ENCODE results near the gene METTL15. TPM values are rescaled to one million over a fixed set of nuclear protein-coding genes. Genes with fewer than 3 reads are reported as not detected.

The METTL15 gene
- total RNA-seq (10 to 100 TPM in 1 of 2 donors, 1 to 10 TPM in 1; 9.6 to 14.9 TPM), polyA plus RNA-seq (ENCODE audit: insufficient read length in 6 of 6) (10 to 100 TPM; 16.4 to 21.2 (median 20.2) TPM)
- long read RNA-seq, donor 1, partial matches to known transcripts, result 12 of 12 reads
- long read RNA-seq, donor 1, other reads (novel, unspliced or antisense), result 0 of 12 reads
- long read RNA-seq, donor 2, result 0 reads
- long read RNA-seq, donor 3, partial matches to known transcripts, result 8 of 8 reads
- long read RNA-seq, donor 3, other reads (novel, unspliced or antisense), result 0 of 8 reads
- long read RNA-seq, donor 4, partial matches to known transcripts, result 2 of 3 reads
- long read RNA-seq, donor 4, other reads (novel, unspliced or antisense), result 1 of 3 reads
- long read RNA-seq, donor 5, result 0 reads
- long read RNA-seq, donor 6, full-length matches to known transcripts, result 1 of 1 reads
- long read RNA-seq, donor 6, partial matches to known transcripts, result 0 of 1 reads
- long read RNA-seq, donor 6, other reads (novel, unspliced or antisense), result 0 of 1 reads
- long read RNA-seq, donor 7, full-length matches to known transcripts, result 1 of 1 reads
- long read RNA-seq, donor 7, partial matches to known transcripts, result 0 of 1 reads
- long read RNA-seq, donor 7, other reads (novel, unspliced or antisense), result 0 of 1 reads
- long read RNA-seq, donor 8, result 0 reads
- long read RNA-seq, donor 9, result 0 reads
- long read RNA-seq, donor 10, partial matches to known transcripts, result 0 of 1 reads
- long read RNA-seq, donor 10, other reads (novel, unspliced or antisense), result 1 of 1 reads
- long read RNA-seq, donor 11, full-length matches to known transcripts, result 1 of 1 reads
- long read RNA-seq, donor 11, partial matches to known transcripts, result 0 of 1 reads
- long read RNA-seq, donor 11, other reads (novel, unspliced or antisense), result 0 of 1 reads
- long read RNA-seq, donor 12, result 0 reads

GRCh38 chr11:28107750-28108618 is at the start of gene METTL15, which contains the start of gene KIF18A:
METTL15 (plus strand) TSS chr11:28108388; CDS start chr11:28113335, 4,947 bp downstream.
KIF18A (minus strand) TSS chr11:28108156; CDS start chr11:28097947, 10,209 bp downstream.
- H3K27ac ChIP-seq, result peak within 1 kb of the TSS; percentile 90 to 91
- ATAC-seq, result peak; percentile 96
- intact Hi-C loops (cut with DNase I), result no loop called here
- H3K4me3 ChIP-seq, result peak within 1 kb of the TSS; percentile 53 to 57
- no peaks in the 10 kb centered on the region for H3K9me3 ChIP-seq
- TF ChIP-seq CTCF (IDR thresholded peaks at IDR 0.05), result no peak
- peaks cover 24 to 51% of the 10 kb centered on the region in 2 donors for H3K4me1 ChIP-seq
- H3K27me3 ChIP-seq, result no peaks in the 10 kb centered on the region
- no peaks in the 10 kb centered on the region for H3K36me3 ChIP-seq
- DNase-seq, result peak; percentile 99 to 100 (median 100)

- H3K27ac ChIP-seq, result no peak overlapping the region
- H3K4me1 ChIP-seq, result no peaks in the 10 kb centered on the region
- TF ChIP-seq CTCF (IDR thresholded peaks at IDR 0.05), result no peak
- ATAC-seq (no peak), DNase-seq (no peak)
- H3K36me3 ChIP-seq, result peaks cover 0 to under 1% of the 10 kb centered on the region in 2 donors
- H3K27me3 ChIP-seq, result no peaks in the 10 kb centered on the region
- H3K9me3 ChIP-seq, result no peaks in the 10 kb centered on the region
- no peak overlapping the region for H3K4me3 ChIP-seq
- intact Hi-C loops (cut with DNase I), result no loop called here
Observed at GRCh38 chr11:28071305-28071704, 36.9 kb upstream of the METTL15 start.

- TF ChIP-seq CTCF (IDR thresholded peaks at IDR 0.05), result no peak
- Histone ChIP-seq H3K27me3 (no peaks in the 10 kb centered on the region), H3K4me1 (no peaks in the 10 kb centered on the region), H3K36me3 (peaks cover 0 to 4% of the 10 kb centered on the region in 2 donors), H3K27ac (no peak overlapping the region), H3K4me3 (no peak overlapping the region), H3K9me3 (no peaks in the 10 kb centered on the region)
- ATAC-seq (no peak), DNase-seq (no peak)
- intact Hi-C loops (cut with DNase I), result no loop called here
Observed at GRCh38 chr11:28072321-28072720, 35.9 kb upstream of the METTL15 start.

GRCh38 chr11:28077521-28077920 is 30.7 kb upstream of the METTL15 start:
- ATAC-seq, result no peak
- TF ChIP-seq CTCF (IDR thresholded peaks at IDR 0.05), result no peak

More at GRCh38 chr11:28077521-28077920, 30.7 kb upstream of the METTL15 start:
- H3K4me3 ChIP-seq, result no peak overlapping the region
- H3K9me3 ChIP-seq, result no peaks in the 10 kb centered on the region
- peaks cover 0 to 15% of the 10 kb centered on the region in 2 donors for H3K36me3 ChIP-seq
- H3K4me1 ChIP-seq, result no peaks in the 10 kb centered on the region
- intact Hi-C loops (cut with DNase I), result no loop called here
- no peak for DNase-seq
- no peak overlapping the region for H3K27ac ChIP-seq
- no peaks in the 10 kb centered on the region for H3K27me3 ChIP-seq
